Activated naive CD4-positive, alpha-beta T cell treated with anti-CD3 and anti-CD28 coated beads for 36 hours (primary cell): Measurements from ENCODE around the gene ATXN8OS. TPM values are rescaled to one million over a fixed set of nuclear protein-coding genes. Genes with fewer than 3 reads are reported as not detected.

ENCODE experiments used
- CTCF ChIA-PET: fragments of 350-600 bp; sonication (Branson Sonifier 250); formaldehyde crosslinking; loops from one replicate; lab custom pipeline; 2021; ENCODE audit warnings: antibody characterized with exemption; lab: Charles Lee
- DNase-seq: peaks from one replicate; pipeline ENCODE4 v3.0.0-alpha.2; 2020
- H3K27ac Mint-ChIP-seq: one replicate; pipeline ENCODE4 v1.8.0; 2021; ENCODE audit warnings: mild to moderate bottlenecking, mixed read lengths
- H3K27me3 Mint-ChIP-seq: one replicate; pipeline ENCODE4 v1.8.0; 2021; ENCODE audit warnings: low read depth, mixed read lengths
- H3K36me3 Mint-ChIP-seq: one replicate; pipeline ENCODE4 v1.8.0; 2021; ENCODE audit warnings: low read depth, mixed read lengths
- H3K4me1 Mint-ChIP-seq: one replicate; pipeline ENCODE4 v1.8.0; 2021; ENCODE audit warnings: low read depth, mixed read lengths
- H3K4me3 Mint-ChIP-seq: one replicate; pipeline ENCODE4 v1.8.0; 2021; ENCODE audit warnings: mild to moderate bottlenecking, moderate library complexity, mixed read lengths
- H3K9me3 Mint-ChIP-seq: one replicate; pipeline ENCODE4 v1.8.0; 2021; ENCODE audit warnings: mixed read lengths
- intact Hi-C: fragments of 100-400 bp; cut with micrococcal nuclease; formaldehyde crosslinking; loops from one replicate; pipeline ENCODE4 v1.15.1; 2023
- total RNA-seq, 2 experiments: library from RNA; stranded (reverse); gene quantifications; one replicate each; pipeline ENCODE4 v1.2.3, GENCODE V29; 2021

Gene ATXN8OS
- total RNA-seq, result not detected

GRCh38 chr13:70107498-70108281, at the start of gene ATXN8OS:
ATXN8OS (plus strand) TSS chr13:70107826.
- no peak for DNase-seq

DNA sequence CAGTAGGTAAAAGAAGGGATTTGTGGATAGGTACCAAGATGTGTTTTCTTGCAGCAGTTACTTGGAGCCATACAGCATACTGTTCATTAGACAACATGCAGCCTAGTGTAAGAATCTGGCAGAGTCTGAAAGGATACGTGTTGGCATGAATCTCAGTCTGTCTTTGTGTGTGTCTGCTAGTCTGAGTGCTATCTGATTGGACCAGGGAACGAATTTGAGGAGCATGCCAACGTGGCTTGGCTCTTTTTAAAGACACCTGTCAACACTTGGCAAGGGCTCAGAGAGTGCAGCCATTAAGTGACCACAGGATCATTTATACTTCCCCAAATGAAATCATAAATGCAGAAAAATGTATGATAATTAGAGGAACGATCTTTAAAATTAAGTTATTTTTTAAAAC, 27.6 kb upstream of the ATXN8OS start:
- Mint-ChIP-seq H3K9me3 (peaks cover 8% of the 10 kb centered on the region), H3K4me1 (no peaks in the 10 kb centered on the region), H3K27ac (no peak overlapping the region), H3K36me3 (no peaks in the 10 kb centered on the region), H3K27me3 (no peaks in the 10 kb centered on the region), H3K4me3 (no peak overlapping the region)
- CTCF ChIA-PET, result no interaction called here
- DNase-seq, result no peak
- intact Hi-C loops, result no loop called here

More at GRCh38 chr13:70107498-70108281, at the start of gene ATXN8OS:
- Mint-ChIP-seq H3K4me1 (no peaks in the 10 kb centered on the region), H3K27ac (no peak within 1 kb of the TSS), H3K36me3 (no peaks in the 10 kb centered on the region), H3K9me3 (peaks cover 5% of the 10 kb centered on the region), H3K27me3 (peaks cover 2% of the 10 kb centered on the region), H3K4me3 (no peak within 1 kb of the TSS)
- intact Hi-C loops, result no loop called here
- CTCF ChIA-PET, result no interaction called here

DNA sequence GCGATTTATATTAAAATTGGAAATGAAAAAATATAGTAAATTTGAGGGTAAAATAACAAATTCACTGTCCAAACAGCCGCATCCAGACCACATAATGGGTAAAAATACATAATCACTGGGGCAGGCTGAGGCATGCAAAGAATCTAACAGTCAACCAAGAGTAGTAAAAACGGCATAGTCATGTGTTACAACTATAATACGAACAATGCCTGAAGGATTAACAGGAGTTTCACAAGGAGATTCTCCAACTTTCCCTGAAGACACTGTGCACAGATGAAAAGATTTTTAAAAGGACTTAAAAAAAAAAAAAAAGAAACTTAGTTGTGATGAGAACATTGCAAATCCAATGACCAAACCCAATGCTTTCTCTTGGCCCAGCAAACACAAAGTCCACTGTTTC, 20.4 kb upstream of the ATXN8OS start:
- CTCF ChIA-PET, result interaction anchor here (0.8 kb wide), 1 partner anchor 10 kb away, joined by 3 read pairs; no protein-coding TSS in a partner anchor
- H3K27me3 Mint-ChIP-seq, result no peaks in the 10 kb centered on the region
- H3K36me3 Mint-ChIP-seq, result no peaks in the 10 kb centered on the region
- no peak overlapping the region for H3K27ac Mint-ChIP-seq
- H3K4me3 Mint-ChIP-seq, result no peak overlapping the region
- no peak for DNase-seq
- H3K9me3 Mint-ChIP-seq, result peaks cover 16% of the 10 kb centered on the region
- no peaks in the 10 kb centered on the region for H3K4me1 Mint-ChIP-seq
- intact Hi-C loops, result no loop called here

DNA sequence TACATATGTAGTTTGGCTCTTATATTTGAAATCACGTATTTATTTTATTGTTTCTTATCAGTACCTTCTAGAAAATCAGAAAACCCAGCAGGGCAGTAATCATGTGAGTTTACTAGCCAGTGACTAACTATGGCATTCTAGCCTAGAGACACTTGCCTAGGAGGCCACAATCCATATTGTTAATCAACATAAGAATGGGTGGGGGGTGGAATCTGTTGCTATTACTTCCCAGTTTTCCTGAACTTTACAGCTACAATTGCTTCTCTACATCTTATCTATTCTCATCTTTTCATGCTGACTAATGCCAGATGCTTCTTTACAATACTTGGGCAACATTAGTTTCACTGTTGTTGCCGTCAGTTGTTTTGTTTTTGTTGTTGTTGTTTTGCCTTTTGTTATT, 18.7 kb upstream of the ATXN8OS start:
- no peak overlapping the region for H3K4me3 Mint-ChIP-seq
- no peaks in the 10 kb centered on the region for H3K4me1 Mint-ChIP-seq
- intact Hi-C loops, result no loop called here
- H3K36me3 Mint-ChIP-seq, result no peaks in the 10 kb centered on the region
- CTCF ChIA-PET, result no interaction called here
- peaks cover 16% of the 10 kb centered on the region for H3K9me3 Mint-ChIP-seq
- DNase-seq, result no peak
- H3K27ac Mint-ChIP-seq, result no peak overlapping the region
- no peaks in the 10 kb centered on the region for H3K27me3 Mint-ChIP-seq

- Mint-ChIP-seq H3K27ac (no peak overlapping the region), H3K27me3 (no peaks in the 10 kb centered on the region), H3K36me3 (no peaks in the 10 kb centered on the region), H3K9me3 (peaks cover 15% of the 10 kb centered on the region), H3K4me1 (no peaks in the 10 kb centered on the region), H3K4me3 (no peak overlapping the region)
- intact Hi-C loops, result no loop called here
- CTCF ChIA-PET, result no interaction called here
- no peak for DNase-seq
Observed at GRCh38 chr13:70090036-70090723, 17.4 kb upstream of the ATXN8OS start.

DNA sequence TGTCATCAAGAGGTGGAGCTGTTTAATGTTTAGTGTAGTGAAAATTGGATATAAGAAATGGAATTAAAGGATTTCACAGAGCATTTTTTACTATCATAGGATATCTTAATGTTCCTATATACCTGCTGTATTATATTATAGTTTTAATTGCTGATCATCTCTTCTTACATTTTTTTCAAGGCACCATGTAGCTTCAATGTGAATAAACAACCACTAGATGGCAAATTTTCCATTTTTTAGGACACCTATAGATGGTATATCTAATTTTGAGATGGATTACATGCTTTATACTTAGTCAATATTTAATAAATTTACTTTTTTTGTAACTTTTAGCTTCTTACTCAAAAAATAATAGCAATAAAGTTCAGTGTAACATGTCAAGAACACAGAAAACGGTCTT, 9.0 kb upstream of the ATXN8OS start:
- Mint-ChIP-seq H3K9me3 (peaks cover 2% of the 10 kb centered on the region), H3K4me1 (no peaks in the 10 kb centered on the region), H3K27ac (no peak overlapping the region), H3K27me3 (no peaks in the 10 kb centered on the region), H3K4me3 (no peak overlapping the region), H3K36me3 (no peaks in the 10 kb centered on the region)
- CTCF ChIA-PET, result interaction anchor here (0.6 kb wide), 1 partner anchor 332 kb away, joined by 3 read pairs; no protein-coding TSS in a partner anchor
- no peak for DNase-seq
- intact Hi-C loops, result loop anchor here (2.0 kb wide), 1 partner anchor 470 kb away; no protein-coding TSS in a partner anchor

DNA sequence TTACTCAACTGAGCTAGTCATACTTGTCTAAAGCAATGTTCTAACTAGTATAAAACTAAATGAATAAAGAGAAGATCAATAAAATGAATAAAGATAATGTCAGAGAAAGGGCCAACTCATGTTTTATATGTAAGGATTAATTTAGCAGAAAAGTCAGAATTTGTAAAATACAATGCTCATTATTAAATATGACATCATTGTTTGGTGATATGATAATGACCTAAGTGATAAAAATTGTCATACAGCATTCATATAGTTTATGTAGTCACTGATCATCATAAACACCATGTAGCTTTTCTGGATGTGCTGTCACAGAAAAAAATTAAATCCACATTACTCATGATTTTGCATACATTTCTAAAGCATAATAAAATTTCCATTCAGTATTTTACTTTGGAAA, 3.1 kb upstream of the ATXN8OS start:
- H3K9me3 Mint-ChIP-seq, result peaks cover 1% of the 10 kb centered on the region
- no peaks in the 10 kb centered on the region for H3K4me1 Mint-ChIP-seq
- H3K27me3 Mint-ChIP-seq, result peaks cover 2% of the 10 kb centered on the region
- CTCF ChIA-PET, result no interaction called here
- H3K36me3 Mint-ChIP-seq, result no peaks in the 10 kb centered on the region
- no peak overlapping the region for H3K4me3 Mint-ChIP-seq
- DNase-seq, result no peak
- intact Hi-C loops, result no loop called here
- no peak overlapping the region for H3K27ac Mint-ChIP-seq

DNA sequence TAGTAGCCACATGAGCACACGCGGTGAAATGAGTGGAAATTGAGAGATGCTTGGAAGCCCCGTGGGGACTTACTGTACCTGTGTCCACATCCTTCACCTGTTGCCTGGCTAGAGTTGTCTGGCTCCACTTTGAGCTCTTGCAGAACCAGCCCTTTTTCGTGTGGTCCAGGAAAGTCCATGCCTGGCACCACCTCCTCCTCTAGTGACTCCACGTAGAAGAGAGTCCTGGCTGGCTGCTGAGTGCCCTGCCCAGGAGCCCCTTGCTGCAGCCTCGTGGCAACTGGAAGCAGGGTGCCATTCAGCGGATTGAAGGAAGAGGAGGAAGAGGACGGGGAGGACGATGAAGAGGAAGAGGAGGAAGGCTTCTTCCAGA, 515 bp upstream of the ATXN8OS start:
- H3K4me1 Mint-ChIP-seq, result no peaks in the 10 kb centered on the region
- CTCF ChIA-PET, result no interaction called here
- intact Hi-C loops, result no loop called here
- peaks cover 5% of the 10 kb centered on the region for H3K9me3 Mint-ChIP-seq
- H3K36me3 Mint-ChIP-seq, result no peaks in the 10 kb centered on the region
- DNase-seq, result no peak
- no peak overlapping the region for H3K4me3 Mint-ChIP-seq
- H3K27me3 Mint-ChIP-seq, result peaks cover 2% of the 10 kb centered on the region
- no peak overlapping the region for H3K27ac Mint-ChIP-seq

DNA sequence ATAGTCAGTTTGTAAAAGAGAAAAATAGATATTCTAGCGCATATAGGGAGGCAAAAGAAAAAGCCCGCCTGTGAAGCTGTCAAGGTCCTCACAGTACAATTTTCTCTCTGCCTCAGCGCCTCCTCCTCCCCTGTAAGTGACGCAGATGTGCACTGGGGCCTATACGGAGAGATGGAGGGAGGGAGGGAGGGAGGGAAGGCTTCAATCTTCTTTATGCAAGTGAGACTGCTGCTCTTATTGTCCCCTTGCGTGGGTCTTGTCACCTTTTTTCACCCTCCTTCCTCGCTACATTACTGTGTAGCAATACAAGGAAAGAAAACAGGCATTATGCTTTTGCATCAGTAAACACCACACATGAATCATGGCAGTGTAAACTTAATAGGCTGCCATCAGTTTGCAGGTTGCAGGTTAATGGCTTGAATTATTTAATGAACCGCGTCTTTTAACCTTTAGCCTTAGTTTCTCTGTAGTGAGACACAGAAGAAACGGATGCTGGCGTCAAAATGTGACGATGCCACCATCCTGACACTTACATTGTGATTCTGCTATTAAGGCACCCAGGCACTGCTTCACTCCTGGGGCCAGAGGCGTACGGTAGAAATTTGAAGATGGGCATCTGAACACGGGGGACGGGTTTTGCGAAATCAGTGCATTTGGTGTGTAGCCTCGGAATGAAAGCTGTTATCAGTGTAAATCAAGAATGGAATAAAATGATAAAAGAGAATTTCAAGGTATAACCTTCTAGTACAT, 905 bp downstream of the ATXN8OS start, which contains the start of gene KLHL1:
TSS of gene KLHL1 (minus strand) at position 97 of the 750 bp plus-strand sequence. CDS start 753 bp downstream, outside the sequence.
- intact Hi-C loops, result no loop called here
- CTCF ChIA-PET, result no interaction called here
- Mint-ChIP-seq H3K36me3 (no peaks in the 10 kb centered on the region), H3K4me1 (no peaks in the 10 kb centered on the region), H3K27ac (no peak within 1 kb of the TSS), H3K9me3 (peaks cover 5% of the 10 kb centered on the region), H3K4me3 (no peak within 1 kb of the TSS), H3K27me3 (peaks cover 2% of the 10 kb centered on the region)
- no peak for DNase-seq

- CTCF ChIA-PET, result no interaction called here
- no peak overlapping the region for H3K4me3 Mint-ChIP-seq
- H3K9me3 Mint-ChIP-seq, result peaks cover 2% of the 10 kb centered on the region
- H3K36me3 Mint-ChIP-seq, result no peaks in the 10 kb centered on the region
- intact Hi-C loops, result no loop called here
- no peak for DNase-seq
- no peaks in the 10 kb centered on the region for H3K4me1 Mint-ChIP-seq
- no peaks in the 10 kb centered on the region for H3K27me3 Mint-ChIP-seq
- no peak overlapping the region for H3K27ac Mint-ChIP-seq
Observed at GRCh38 chr13:70117338-70117905, 9.8 kb downstream of the ATXN8OS start.

DNA sequence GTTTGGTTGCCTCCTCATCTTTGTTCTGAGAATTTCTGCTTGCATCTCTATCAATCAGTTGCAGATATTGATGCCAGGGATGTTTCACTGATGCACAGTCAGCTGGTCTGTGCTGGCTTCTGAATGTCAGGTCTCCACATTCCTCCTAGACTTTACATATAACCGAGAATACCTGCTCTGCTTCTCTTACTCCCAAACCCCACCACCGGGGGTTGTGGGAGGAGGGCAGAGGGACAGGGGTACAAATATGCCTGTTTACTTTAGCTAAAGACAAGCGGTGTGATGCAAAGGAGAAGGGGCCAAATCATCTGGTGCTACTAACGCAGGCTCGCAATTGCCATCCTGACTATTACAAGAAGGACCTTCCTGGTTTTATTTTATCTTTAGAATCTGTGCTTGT, 18.1 kb downstream of the ATXN8OS start:
- Mint-ChIP-seq H3K27me3 (no peaks in the 10 kb centered on the region), H3K4me3 (no peak overlapping the region), H3K36me3 (no peaks in the 10 kb centered on the region), H3K27ac (no peak overlapping the region), H3K4me1 (no peaks in the 10 kb centered on the region), H3K9me3 (peaks cover 7% of the 10 kb centered on the region)
- CTCF ChIA-PET, result no interaction called here
- intact Hi-C loops, result no loop called here
- no peak for DNase-seq

DNA sequence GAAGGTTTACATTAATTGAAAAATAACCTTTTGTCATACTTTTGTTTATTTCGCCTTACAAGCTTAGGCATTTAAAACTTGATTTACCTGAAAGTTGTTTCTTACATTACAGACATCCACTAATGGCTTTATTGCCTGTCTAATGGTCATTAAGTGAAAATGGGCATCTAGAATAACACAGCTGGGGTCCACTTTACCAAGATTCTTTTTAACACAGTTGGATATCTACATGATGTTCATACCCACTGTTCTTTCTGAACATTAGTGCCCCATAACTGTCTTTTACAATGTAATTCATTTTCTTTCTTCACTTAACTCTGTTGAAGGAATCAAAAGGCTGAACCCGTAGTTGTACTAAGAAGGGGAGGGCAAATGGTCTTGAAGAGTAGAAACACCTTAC, 20.5 kb downstream of the ATXN8OS start:
- CTCF ChIA-PET, result no interaction called here
- H3K36me3 Mint-ChIP-seq, result no peaks in the 10 kb centered on the region
- intact Hi-C loops, result no loop called here
- no peak for DNase-seq
- no peaks in the 10 kb centered on the region for H3K27me3 Mint-ChIP-seq
- H3K9me3 Mint-ChIP-seq, result peaks cover 5% of the 10 kb centered on the region
- no peak overlapping the region for H3K27ac Mint-ChIP-seq
- H3K4me1 Mint-ChIP-seq, result no peaks in the 10 kb centered on the region
- no peak overlapping the region for H3K4me3 Mint-ChIP-seq
